LNCAP (cell line): Measurements from ENCODE around the gene SATB2.

Experiments used
- CTCF ChIP-seq: fragments of 450-650 bp; IDR thresholded peaks from 2 replicates; pipeline ENCODE4 v1.5.1; 2017; ENCODE audit warnings: mild to moderate bottlenecking

Gene SATB2

GRCh38 chr2:199460101-199460671 lies 2.4 kb upstream of the SATB2 start:
- TF ChIP-seq CTCF: no peak

GRCh38 chr2:199459286-199460100 lies 1.8 kb upstream of the SATB2 start:
- no peak for TF ChIP-seq CTCF

GRCh38 chr2:199458806-199459285 lies 1.1 kb upstream of the SATB2 start:
- no peak for TF ChIP-seq CTCF

GRCh38 chr2:199458009-199458805 lies 468 bp upstream of the SATB2 start:
- no peak for TF ChIP-seq CTCF

GRCh38 chr2:199456383-199457146 lies 1.2 kb downstream of the SATB2 start:
- TF ChIP-seq CTCF: no peak

GRCh38 chr2:199455545-199456382 lies 2.0 kb downstream of the SATB2 start:
- no peak for TF ChIP-seq CTCF
